DMS 273 treated with DMSO at 0.1 percent for 48 hours (cell line): Measurements from ENCODE around the gene LGALS4.
"Not testable (repeated sequence)": the region's sequence is repeated elsewhere in the genome, so short reads cannot be mapped to it uniquely, and the experiment has no call there.

Experiments
- DNase-seq: peaks from one replicate; lab custom pipeline; 2025; lab: John Stamatoyannopoulos, UW

Gene LGALS4

DNA sequence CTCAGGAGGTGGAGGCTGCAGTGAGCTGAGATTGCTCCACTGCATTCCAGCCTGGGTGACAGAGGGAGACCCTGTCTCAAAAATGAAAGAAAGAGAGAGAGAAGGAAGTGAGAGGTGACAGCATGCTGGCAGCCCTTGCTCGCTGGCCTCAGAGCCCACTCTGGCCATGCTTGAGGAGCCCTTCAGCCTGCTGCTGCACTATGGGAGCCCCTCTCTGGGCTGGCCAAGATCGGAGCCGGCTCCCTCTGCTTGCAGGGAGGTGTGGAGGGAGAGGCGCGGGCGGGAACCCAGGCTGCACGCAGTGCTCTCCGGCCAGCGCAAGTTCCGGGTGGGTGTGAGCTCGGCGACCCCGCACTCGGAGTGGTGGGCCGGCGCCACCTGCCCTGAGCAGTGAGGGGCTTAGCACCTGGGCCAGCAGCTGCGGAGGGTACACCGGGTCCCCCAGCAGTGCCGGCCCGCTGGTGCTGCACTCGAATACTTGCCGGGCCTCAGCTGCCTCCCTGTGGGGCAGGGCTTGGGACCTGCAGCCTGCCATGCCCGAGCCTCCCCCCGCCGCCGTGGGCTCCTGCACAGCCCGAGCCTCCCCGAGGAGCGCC is 8.6 kb upstream of the LGALS4 start:
- DNase-seq = not testable (repeated sequence)

DNA sequence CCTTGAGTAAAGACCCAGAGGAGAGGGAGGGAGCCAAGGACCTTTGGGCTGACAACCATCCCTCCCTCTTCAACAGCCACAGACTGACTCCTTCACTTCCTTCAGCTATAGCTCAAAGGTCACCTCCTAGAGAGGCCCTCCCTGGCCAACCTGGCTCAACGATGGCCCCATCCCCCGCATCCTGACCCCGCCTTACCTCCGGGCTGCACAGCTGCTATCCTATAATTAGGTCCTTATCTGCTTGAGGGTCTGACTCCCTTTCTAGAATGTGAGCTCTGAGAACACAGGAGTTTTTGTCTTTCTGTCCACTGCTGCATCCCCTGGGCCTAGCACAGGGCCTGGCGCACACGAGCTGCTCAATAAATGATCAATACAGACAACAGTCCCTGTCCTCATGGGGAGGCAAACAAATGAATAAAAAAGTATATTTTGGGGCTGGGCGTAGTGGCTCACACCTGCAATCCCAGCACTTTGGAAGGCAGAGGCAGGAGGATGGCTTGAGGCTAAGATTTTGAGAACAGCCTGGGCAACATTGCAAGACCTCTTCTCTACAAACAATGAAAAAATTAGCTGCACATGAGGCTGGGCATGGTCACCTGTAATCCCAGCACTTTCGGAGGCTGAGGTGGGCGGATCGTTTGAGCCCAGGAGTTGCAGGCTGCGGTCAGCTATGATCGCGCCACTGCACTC is 6.6 kb upstream of the LGALS4 start:
- no peak for DNase-seq

DNA sequence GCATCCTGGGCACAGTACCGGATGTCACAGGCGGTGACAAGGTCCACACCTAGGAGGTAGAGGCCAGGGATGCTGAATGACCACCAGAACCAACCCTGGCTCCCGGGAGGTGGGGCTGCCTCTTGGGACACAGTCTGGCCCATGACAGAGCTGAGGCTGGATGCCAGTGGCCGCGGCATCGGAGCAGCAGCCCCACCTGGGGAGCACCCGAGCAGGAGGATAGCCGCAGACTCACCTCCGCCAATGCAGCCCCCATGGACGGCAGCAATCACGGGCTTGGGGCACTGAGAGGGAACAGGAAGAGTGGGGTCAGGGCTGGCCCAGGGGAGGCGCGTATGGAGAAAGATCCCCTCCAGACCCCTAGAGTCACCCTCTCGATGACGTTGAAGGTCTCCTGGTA is 4.3 kb upstream of the LGALS4 start:
- DNase-seq = no peak

DNA sequence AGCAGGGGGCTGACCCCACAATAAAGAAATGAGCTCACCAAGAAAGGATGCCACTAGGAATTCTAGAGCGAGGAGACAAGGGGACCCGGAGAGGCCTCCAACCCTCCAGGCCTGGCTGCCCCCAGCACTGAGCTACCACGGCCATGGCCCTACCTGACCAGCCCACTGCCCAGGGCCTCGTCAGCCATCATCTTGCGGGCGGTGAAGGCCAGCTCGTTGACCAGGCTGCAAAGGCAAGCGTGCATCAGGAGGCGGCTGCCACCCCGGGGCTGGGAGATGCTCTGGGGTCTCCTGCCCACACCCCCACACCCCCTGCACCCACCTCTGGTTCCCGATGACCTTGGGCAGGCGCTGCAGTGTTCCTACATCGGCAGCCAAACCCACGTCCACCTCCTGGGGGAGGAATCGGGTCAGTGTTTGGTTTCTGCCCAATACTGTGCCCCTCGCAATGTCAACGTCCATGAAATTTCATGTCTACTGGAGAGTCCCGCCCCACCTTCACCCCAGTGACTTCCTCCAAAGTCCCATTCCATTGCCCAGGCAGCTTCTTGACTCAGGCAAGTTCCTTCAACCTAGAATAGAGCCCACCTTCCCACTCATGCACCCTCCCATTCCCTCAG is 3.5 kb upstream of the LGALS4 start:
- DNase-seq = no peak

DNA sequence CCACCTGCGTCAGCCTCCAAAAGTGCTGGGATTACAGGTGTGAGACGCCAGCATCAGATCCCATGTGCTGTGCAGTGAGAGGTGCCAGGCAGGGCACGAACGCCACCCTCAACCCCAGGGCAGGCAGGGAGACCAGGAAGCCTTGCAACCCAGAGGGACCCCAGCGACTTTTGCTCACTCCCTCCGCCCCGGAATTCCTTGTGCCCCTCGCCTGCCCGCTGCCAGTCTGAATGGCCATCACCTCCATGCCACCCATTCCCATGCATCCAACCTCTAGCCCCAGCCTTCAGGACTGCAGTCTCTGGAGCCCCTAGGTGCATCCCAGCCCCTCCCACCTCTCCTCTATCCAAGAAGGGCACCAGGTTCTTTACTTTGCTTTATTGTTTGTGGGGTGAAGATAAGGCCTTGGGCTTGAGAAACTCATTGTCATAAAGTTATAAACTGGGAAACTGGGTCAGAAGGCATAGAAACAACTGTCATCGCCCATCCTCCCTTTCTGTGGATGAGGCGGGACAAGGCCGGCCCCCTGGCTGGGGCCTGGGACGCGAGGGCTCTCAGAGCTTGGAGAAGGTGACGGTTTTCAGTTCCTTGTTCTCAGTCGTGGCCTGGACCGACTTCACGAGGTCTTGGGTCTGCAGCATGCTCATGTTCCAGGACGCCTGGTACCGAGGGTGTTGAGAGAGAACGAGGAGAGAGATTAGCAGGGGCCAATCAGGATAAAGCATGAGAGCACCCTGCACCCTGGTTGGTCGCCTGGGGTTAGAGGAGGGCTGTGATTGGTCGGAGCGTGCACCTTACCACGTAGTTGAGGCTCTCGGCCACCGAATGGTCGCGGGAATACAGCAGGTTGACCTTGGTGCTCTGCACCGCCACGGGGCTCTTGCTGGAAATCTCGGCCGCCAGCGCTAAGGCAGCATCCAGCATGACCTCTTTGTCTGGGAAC is 2.6 kb upstream of the LGALS4 start:
- DNase-seq = no peak

DNA sequence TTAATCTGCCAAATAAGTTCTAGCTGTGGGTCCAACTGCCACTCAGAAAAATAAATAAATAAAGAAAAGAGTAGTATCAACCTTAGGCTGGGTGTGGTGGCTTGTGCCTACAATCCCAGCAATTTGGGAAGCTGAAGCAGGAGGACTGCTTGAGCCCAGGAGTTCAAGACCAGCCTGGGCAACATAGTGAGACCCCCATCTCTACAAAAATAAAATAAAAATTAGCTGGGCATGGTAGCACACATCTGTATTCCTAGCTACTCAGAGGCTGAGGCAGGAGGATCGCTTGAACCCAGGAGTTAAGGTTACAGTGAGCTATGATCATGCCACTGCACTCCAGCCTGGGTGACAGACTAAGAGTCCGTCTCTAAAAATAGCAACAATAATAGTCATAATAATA is 1.2 kb upstream of the LGALS4 start:
- DNase-seq = not testable (repeated sequence)

DNA sequence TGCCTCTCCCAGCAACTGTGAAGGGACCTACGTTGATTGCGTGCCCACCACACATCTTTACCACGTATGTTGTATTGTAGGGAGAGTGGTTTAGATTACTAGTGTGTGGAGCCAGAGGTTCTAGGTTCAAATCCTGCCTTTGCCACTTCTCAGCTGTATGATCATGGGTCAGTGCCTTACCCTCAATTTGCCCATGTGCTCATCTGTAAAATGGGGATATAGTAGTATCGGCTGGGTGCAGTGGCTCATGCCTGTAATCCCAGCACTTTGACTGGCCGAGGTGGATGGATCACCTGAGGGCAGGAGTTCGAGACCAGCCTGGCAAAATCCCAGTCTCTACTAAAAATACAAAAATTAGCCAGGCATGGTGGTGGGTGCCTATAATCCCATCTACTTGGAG is 578 bp upstream of the LGALS4 start:
- DNase-seq = no peak

DNA sequence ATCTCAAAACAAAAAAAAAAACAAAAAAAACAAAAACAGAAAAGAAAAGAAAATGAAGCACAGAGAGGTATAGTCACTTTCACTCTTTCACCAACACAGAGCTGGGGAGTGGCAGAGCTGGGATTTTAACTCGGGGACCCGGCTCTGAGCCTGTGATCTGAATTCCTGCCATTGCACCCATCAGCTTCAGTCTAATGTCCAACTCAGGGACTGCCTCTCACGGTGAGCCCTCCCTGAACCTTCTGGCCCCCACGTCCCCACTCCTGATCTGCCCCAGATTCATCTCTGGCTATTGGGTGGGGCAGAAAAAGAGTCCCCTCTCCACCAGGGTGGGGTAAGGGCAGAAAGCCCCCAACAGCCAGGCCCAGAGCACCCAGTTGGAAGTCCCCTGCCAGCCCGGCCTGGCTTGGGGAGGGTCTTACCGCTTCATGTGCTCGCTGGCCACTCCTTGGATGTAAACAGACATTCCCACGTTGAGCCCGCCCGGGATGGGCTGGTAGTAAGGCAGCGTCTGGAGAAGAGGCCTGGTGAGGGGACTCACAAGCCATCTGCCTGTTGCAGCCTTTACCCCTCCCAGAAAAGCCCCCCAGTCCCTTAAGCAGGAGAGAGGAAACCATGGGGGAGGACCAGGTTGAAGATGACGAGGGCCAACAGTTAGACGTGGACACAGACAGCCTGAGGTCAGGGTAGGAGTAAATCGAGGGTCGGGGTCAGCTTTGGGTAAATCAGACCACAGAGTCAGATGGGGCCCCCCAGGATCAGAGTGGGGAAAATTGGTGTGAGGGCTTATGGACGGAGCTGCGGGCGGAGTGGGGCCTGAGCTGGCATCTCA is 520 bp downstream of the LGALS4 start:
- DNase-seq = no peak

DNA sequence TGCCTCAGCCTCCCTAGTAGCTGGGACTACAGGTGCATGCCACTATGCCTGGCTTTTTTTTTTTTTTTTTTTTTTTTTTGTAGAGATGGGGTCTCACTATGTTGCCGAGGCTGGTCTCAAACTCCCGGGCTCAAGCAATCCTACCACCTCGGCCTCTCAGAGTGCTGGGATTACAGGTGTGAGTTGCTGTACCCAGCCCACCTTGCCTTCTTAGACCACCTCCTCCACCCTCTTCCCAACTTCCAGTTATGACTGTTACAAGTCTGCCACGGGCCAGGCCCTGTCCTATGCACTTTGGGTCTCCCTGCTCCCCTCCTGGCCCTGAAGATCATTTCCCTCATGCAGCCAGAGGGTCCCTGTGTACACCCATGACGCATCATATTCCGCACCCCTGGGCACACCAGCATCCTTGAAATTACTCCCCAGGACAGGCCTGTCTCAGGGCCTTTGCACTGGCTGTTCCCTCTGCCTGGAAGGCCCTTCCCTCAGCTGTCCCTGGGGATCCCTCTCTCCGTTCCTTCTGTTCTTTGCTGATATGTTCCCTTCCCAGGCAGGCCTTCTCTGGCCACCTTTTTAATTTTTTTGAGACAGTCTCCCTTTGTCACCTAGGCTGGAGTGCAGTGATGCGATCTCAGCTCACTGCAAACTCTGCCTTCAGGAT is 3.0 kb downstream of the LGALS4 start:
- no peak for DNase-seq

DNA sequence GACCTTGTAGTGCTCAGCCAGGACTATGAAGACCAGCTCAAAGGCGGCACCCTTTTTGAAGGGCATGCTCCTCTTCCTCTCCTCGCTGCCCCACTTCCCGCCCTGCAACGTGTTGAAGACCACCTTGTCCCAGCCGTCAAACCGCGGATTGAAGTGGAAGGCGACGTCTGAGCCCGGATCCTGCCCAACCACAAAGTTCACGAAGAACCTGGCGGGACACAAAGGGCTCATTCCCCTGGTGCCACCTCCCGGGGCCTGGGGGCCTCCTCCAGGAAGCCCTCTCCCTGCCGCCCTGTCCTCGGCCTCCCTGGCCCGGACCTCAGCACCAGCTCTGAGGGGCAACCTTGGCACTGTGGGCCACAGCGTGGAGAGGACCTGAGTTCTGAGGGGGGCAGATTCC is 4.0 kb downstream of the LGALS4 start:
- no peak for DNase-seq

DNA sequence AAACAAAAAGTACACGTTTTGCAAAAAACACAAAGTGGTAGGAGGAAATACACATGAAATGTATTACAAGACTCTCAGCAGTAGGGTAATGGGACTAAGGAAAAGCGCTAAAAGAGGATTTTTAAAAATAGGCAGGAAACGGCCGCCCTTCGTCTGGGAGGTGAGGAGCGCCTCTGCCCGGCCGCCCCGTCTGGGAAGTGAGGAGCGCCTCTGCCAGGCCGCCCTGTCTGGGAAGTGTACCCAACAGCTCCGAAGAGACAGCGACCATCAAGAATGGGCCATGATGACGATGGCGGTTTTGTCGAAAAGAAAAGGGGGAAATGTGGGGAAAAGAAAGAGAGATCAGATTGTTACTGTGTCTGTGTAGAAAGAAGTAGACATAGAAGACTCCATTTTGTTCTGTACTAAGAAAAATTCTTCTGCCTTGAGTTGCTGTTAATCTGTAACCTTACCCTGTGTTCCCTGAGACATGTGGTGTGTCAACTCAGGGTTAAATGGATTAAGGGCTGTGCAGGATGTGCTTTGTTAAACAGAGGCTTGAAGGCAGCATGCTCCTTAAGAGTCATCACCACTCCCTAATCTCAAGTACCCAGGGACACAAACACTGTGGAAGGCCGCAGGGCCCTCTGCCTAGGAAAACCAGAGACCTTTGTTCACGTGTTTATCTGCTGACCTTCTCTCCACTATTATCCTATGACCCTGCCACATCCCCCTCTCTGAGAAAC is 5.2 kb downstream of the LGALS4 start:
- DNase-seq = not testable (repeated sequence)

DNA sequence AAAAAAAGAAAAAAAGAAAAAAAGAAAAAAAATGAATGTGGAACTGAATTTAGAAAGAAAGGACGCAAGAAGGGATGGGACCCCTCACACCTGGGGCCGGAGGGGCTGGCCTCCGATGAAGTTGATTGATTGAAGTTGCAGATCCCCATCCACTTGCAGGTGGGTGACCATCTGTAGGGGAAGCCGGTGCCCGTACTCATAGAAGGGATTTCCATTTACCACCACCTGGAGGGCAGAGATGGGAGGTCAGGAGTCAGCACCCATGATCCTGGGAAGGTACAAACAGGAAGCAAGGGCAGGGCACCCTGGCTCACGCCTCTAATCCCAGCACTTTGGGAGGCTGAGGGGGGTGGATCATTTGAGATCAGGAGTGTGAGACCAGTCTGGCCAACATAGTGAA is 6.4 kb downstream of the LGALS4 start:
- no peak for DNase-seq

DNA sequence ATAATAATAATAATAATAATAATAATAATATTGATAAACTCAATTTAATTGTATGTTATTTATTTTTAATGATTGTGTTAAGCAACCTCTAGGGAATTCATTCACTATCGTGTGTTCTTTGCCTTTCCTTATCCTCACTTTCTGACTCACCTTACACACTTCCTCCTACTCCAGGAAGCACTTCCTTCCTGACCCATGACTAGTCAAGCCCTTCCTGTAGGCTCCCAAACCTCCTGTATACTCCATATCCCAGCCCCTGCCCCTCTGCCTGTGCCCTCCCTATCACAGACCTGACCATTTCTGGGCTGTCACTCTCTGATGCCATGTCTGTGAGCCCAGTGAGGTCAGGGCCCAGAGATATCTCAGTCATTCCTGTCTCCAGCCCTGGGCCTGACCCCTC is 7.6 kb downstream of the LGALS4 start:
- DNase-seq = no peak

DNA sequence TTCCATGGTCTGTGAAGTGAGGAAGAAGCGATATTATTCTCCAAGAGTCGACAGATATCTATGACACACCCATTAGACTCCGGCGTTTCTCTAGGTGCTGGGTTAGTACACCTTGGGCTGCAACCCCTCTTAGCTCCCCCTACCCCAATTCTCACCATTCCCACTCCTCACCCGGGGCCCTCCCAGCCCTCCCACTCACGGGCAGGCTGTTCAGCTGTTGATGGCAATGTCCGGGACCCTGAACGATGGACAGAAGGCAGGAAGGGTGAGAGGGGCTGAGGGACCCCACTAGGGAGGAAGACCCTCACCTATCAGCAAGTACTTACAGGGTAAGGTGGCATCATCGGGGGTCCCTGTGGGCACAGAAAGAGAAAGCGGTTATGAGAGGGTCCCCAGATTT is 9.2 kb downstream of the LGALS4 start:
- no peak for DNase-seq

DNA sequence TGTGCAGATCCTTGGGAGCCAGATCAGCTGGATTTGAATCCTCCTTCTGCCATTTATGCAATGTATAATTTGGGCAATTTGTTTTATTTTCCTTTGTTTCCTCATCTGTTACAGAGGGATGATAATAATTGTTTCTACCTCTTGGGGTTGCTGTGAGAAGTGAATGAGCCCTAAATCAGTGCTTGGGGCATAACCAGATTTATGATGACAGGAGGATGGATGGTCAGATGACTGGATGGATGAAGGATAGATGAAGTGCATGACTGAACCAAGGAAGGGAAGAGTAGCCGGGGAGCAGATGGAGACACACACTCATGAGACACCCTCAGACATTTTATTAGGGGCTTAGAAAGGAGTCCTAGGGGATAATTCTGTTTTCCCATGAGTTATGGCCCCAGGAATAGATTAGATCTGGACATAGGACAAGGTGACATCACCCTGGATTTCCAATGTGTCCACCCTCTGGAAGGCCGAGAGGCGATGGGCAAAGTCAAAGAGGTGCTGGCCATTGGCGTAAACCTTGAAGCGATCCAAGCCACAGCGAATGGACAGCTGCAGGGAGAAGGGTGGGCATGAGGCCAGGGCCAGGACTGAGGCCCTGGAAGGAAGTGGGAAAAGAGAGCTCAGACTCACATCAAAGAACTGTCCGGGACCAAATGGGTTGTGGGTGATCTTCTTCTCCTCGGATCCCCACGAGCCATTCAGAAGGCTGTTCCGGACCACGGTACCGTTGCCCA is 11.2 kb downstream of the LGALS4 start:
- no peak for DNase-seq

DNA sequence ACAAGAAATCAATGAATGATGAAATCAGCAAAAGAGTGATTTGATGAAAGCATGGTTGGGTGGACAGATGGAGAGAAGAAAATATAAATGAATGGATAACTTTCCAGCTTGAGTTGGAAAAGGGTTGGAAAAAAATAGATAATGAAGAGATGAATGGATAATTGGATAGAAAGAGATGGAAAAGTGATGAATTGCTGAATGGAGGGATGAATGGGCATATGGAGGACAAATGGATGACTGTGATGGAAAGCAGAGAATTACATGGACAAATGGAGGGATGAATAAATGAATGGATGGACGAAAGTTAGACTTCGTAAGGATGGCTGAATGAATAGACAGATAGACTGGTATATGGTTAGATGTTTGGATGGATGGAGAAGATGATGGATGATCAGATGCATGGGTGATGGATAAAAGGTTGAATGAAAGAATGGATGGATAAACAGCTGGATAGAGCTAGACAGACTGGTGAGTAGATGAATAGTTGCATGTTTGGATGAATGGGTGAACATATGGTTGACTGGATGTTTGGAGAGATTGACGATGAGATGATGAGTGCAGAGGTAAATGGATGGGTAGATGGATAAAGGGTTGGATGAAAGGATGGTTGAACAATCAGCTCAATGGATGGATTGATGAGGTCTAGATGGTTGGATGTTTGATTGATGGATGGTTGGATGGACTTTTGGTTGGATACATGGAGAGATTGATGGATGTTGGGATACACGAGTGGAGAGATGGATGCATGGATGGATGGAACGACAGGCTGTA is 12.0 kb downstream of the LGALS4 start:
- DNase-seq = no peak

DNA sequence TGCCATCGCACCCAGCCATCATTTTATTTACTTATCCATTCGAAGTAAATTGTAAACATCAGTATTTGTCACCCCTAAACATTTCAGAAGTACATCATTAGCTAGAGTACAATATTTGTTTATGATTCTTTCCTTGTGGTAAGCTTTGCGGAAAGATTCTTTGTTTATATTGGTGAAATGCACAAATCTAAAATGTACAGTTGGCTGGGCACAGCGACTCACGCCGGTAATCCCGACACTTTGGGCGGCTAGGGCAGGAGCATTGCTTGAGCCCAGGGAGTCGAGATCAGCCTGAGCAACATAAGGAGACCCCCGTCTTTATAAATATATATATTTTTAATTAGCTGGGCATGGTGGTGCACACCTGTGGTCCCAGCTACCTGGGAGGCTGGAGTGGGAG is 13.6 kb downstream of the LGALS4 start:
- no peak for DNase-seq

DNA sequence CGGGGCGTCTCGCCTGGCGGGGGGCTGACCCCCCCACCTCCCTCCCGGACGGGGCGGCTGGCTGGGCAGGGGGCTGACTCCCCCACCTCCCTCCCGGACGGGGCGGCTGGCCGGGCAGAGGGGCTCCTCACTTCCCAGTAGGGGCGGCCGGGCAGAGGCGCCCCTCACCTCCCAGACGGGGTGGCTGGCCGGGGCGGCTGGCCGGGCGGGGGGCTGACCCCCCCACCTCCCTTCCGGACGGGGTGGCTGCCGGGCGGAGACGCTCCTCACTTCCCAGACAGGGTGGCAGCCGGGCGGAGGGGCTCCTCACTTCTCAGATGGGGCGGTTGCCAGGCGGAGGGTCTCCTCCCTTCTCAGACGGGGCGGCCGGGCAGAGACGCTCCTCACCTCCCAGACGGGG is 15.0 kb downstream of the LGALS4 start:
- not testable (repeated sequence) for DNase-seq

DNA sequence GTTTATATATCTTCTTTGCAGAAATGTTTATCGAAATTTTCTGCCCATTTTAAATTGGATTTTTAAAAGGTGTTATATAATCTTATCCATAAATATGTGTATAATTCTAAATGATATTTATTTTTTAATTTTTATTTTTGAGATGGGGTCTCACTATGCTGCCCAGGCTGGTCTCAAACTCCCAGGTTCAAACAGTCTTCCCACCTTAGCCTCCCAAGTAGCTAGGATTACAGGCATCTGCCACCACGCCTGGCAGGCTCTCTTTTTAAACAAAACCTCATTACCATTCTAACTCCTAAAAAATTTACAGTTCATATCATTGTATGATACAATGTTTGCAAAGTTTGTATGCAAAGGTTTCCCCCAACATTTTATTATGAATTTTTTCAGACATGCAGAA is 16.6 kb downstream of the LGALS4 start:
- no peak for DNase-seq
